CD14-positive monocyte (primary cell): Measurements from ENCODE around the gene SGCA. TPM values are rescaled to one million over a fixed set of nuclear protein-coding genes. Genes with fewer than 3 reads are reported as not detected.

Experiments used
- DNase-seq, 3 donors: peaks; one replicate each; pipeline ENCODE4 v3.0.0-alpha.2; 2011 to 2022
- H2AFZ ChIP-seq: 2 replicates; pipeline ENCODE4 v1.6.0; 2012; ENCODE audit warnings: mild to moderate bottlenecking, low read depth, low read length, inconsistent platforms; ENCODE audit not compliant: insufficient read depth, poor library complexity, severe bottlenecking
- H3K27ac ChIP-seq, 2 donors: 1 replicate in 1 of 2; 2 replicates in 1 of 2; pipeline ENCODE4 v1.5.1; 2012 to 2013; ENCODE audit warnings: low read length in 2 of 2, control low read depth in 1 of 2, inconsistent platforms in 1 of 2, low read depth in 1 of 2, mild to moderate bottlenecking in 1 of 2
- H3K27me3 ChIP-seq, 2 donors: one replicate each; pipeline versions ENCODE4 v1.6.0 to v1.6.1; 2011 to 2013; ENCODE audit warnings: low read length in 2 of 2; ENCODE audit not compliant: control insufficient read depth in 2 of 2, insufficient read depth in 2 of 2
- H3K36me3 ChIP-seq, 2 donors: replicated peaks in 1 of 2; 1 replicate in 1 of 2; 2 replicates in 1 of 2; pipeline versions ENCODE4 v1.5.1 to v1.6.1; 2012 to 2013; ENCODE audit warnings: low read length in 2 of 2, control low read depth in 1 of 2, inconsistent platforms in 1 of 2, mild to moderate bottlenecking in 1 of 2; ENCODE audit not compliant: insufficient read depth in 2 of 2, control insufficient read depth in 1 of 2
- H3K4me1 ChIP-seq, 2 donors: 1 replicate in 1 of 2; 2 replicates in 1 of 2; pipeline versions ENCODE4 v1.5.1 to v1.6.1; 2012 to 2013; ENCODE audit warnings: low read length in 2 of 2, control low read depth in 1 of 2, inconsistent platforms in 1 of 2, mild to moderate bottlenecking in 1 of 2, moderate library complexity in 1 of 2; ENCODE audit not compliant: insufficient read depth in 2 of 2, control insufficient read depth in 1 of 2
- H3K4me2 ChIP-seq: replicated peaks from 2 replicates; pipeline ENCODE3; 2012; ENCODE audit warnings: low read length, moderate library complexity, mild to moderate bottlenecking; ENCODE audit not compliant: poor library complexity, severe bottlenecking; ENCODE audit errors: extremely low read depth
- H3K4me3 ChIP-seq, 3 experiments: fragments of 200-600 bp in 1 of 3; sonication (generic) in 1 of 3; replicated peaks in 1 of 3; 1 replicate in 2 of 3; 2 replicates in 1 of 3; pipeline ENCODE4 v1.5.1; 2011 to 2013; ENCODE audit warnings: low read length in 3 of 3, mild to moderate bottlenecking in 3 of 3, control low read depth in 2 of 3, low read depth in 2 of 3, inconsistent platforms in 1 of 3, moderate library complexity in 1 of 3
- H3K79me2 ChIP-seq: 2 replicates; pipeline ENCODE4 v1.6.0; 2012; ENCODE audit warnings: mild to moderate bottlenecking, control low read depth, inconsistent platforms, low read length, moderate library complexity; ENCODE audit not compliant: insufficient read depth
- H3K9ac ChIP-seq: 2 replicates; pipeline ENCODE4 v1.6.0; 2017; ENCODE audit warnings: low read length, mild to moderate bottlenecking; ENCODE audit not compliant: insufficient read depth, poor library complexity, severe bottlenecking
- H3K9me3 ChIP-seq, 2 donors: replicated peaks in 1 of 2; 1 replicate in 1 of 2; 2 replicates in 1 of 2; pipeline versions ENCODE4 v1.5.1 to v1.6.1; 2012 to 2013; ENCODE audit warnings: low read length in 2 of 2, control low read depth in 1 of 2; ENCODE audit not compliant: control insufficient read depth in 1 of 2, insufficient read depth in 1 of 2
- H4K20me1 ChIP-seq: 2 replicates; pipeline ENCODE4 v1.6.0; 2012; ENCODE audit warnings: mild to moderate bottlenecking, low read length, control low read depth, moderate library complexity; ENCODE audit not compliant: insufficient read depth
- H3K27ac Mint-ChIP-seq, 7 donors: one replicate each; pipeline ENCODE4 v1.8.0; 2020; ENCODE audit warnings: mild to moderate bottlenecking in 7 of 7, mixed read lengths in 7 of 7, moderate library complexity in 6 of 7, inconsistent platforms in 2 of 7
- H3K27me3 Mint-ChIP-seq, 3 donors: one replicate each; pipeline ENCODE4 v1.8.0; 2021 to 2022; ENCODE audit warnings: low read depth in 3 of 3, mild to moderate bottlenecking in 3 of 3, mixed read lengths in 3 of 3, moderate library complexity in 3 of 3, inconsistent platforms in 1 of 3
- H3K36me3 Mint-ChIP-seq, 2 donors: one replicate each; pipeline ENCODE4 v1.8.0; 2020; ENCODE audit warnings: mixed read lengths in 2 of 2, inconsistent platforms in 1 of 2, mild to moderate bottlenecking in 1 of 2
- H3K4me1 Mint-ChIP-seq: one replicate; pipeline ENCODE4 v1.8.0; 2020; ENCODE audit warnings: mild to moderate bottlenecking, mixed read lengths
- H3K4me3 Mint-ChIP-seq, 2 donors: one replicate each; pipeline ENCODE4 v1.8.0; 2020; ENCODE audit warnings: mild to moderate bottlenecking in 2 of 2, mixed read lengths in 2 of 2, moderate library complexity in 1 of 2
- H3K9me3 Mint-ChIP-seq, 7 donors: one replicate each; pipeline ENCODE4 v1.8.0; 2020 to 2022; ENCODE audit warnings: mixed read lengths in 7 of 7, mild to moderate bottlenecking in 6 of 7, moderate library complexity in 6 of 7, inconsistent platforms in 2 of 7
- CTCF ChIP-seq: fragments of 200-600 bp; IDR thresholded peaks from one replicate; pipeline ENCODE4 v1.8.0; 2022; ENCODE audit warnings: antibody characterized with exemption, mild to moderate bottlenecking
- WGBS: methylation state at CpG from one replicate; pipeline ENCODE4 v1.1.5; 2013; ENCODE audit warnings: missing lambda C conversion rate; ENCODE audit not compliant: insufficient coverage; 5-methylcytosine and 5-hydroxymethylcytosine counted together
- intact Hi-C, 2 donors: fragments of 100-400 bp; cut with micrococcal nuclease; formaldehyde crosslinking; loops; one replicate each; pipeline versions ENCODE4 v1.15.0 to v1.15.1; 2023
- polyA plus RNA-seq, 3 donors: library from polyadenylated mRNA; depleted of rRNA in 1 of 3; unstranded in 2 of 3; stranded (reverse) in 1 of 3; fragments of 300-500 nt in 2 of 3; fragments of >200 nt in 1 of 3; fragmentation: Illumina TruSeq in 2 of 3; gene quantifications; 1 replicate in 2 of 3; 2 replicates in 1 of 3; pipeline ENCODE4 v1.2.3, GENCODE V29; 2012 to 2021

The SGCA gene
- polyA plus RNA-seq, 3 donors = 0.27 to 0.89 (median 0.53) TPM

- peaks cover 19% of the 10 kb centered on the region for H3K4me1 Mint-ChIP-seq
- no peak within 1 kb of the TSS for H3K27ac ChIP-seq
- H3K27ac Mint-ChIP-seq = peak within 1 kb of the TSS in 4 of 7 donors; percentile 62 to 79 (median 70)
- WGBS = 8% methylated on average over 29 of the region's 34 CpGs
- H3K9me3 ChIP-seq = peaks cover 0 to 4% of the 10 kb centered on the region in 2 donors
- H3K4me3 Mint-ChIP-seq = peak within 1 kb of the TSS; percentile 77 to 90
- peaks cover 18 to 56% of the 10 kb centered on the region in 2 donors for H3K27me3 ChIP-seq
- intact Hi-C loops = loop anchor here in 1 of 2 donors (2.0 kb wide), 1 partner anchor 69 kb away; no protein-coding TSS in a partner anchor
- H3K4me1 ChIP-seq = peaks cover 17 to 20% of the 10 kb centered on the region in 2 donors
- no peaks in the 10 kb centered on the region for H4K20me1 ChIP-seq
- no peaks in the 10 kb centered on the region for H3K36me3 ChIP-seq
- H3K9ac ChIP-seq = peak within 1 kb of the TSS; percentile 48
- no peak for TF ChIP-seq CTCF
- peaks cover 5 to 8% of the 10 kb centered on the region in 2 donors for H3K36me3 Mint-ChIP-seq
- H3K79me2 ChIP-seq = no peaks in the 10 kb centered on the region
- H3K9me3 Mint-ChIP-seq = peaks cover 0 to 14% (median 6%) of the 10 kb centered on the region in 7 donors
- peaks cover 62 to 89% (median 70%) of the 10 kb centered on the region in 3 donors for H3K27me3 Mint-ChIP-seq
- peak within 1 kb of the TSS; percentile 83 for H2AFZ ChIP-seq
- H3K4me3 ChIP-seq = peak within 1 kb of the TSS; percentile 7 to 77 (median 43)
- peak within 1 kb of the TSS; percentile 82 for H3K4me2 ChIP-seq
- DNase-seq = no peak
These were observed 35.6 kb downstream of the SGCA start, which contains the start of gene COL1A1 for GRCh38 chr17:50201276-50201854. COL1A1 (minus strand) TSS chr17:50201631; CDS start chr17:50201513, 118 bp downstream.

- Histone ChIP-seq H3K27me3 (peaks cover 18 to 51% of the 10 kb centered on the region in 2 donors), H3K79me2 (no peaks in the 10 kb centered on the region), H3K4me2 (no peak overlapping the region), H3K27ac (no peak overlapping the region), H3K4me1 (peaks cover 17 to 24% of the 10 kb centered on the region in 2 donors), H3K9me3 (peaks cover 0 to 4% of the 10 kb centered on the region in 2 donors), H4K20me1 (no peaks in the 10 kb centered on the region), H3K36me3 (no peaks in the 10 kb centered on the region), H3K9ac (no peak overlapping the region), H2AFZ (no peak overlapping the region), H3K4me3 (no peak overlapping the region)
- WGBS = 83% methylated on average over 3 of the region's 14 CpGs
- DNase-seq = no peak
- TF ChIP-seq CTCF = no peak
- Mint-ChIP-seq H3K36me3 (peaks cover 5 to 8% of the 10 kb centered on the region in 2 donors), H3K4me1 (peaks cover 24% of the 10 kb centered on the region), H3K9me3 (peaks cover 0 to 14% (median 6%) of the 10 kb centered on the region in 7 donors), H3K27ac (no peak overlapping the region), H3K4me3 (peak overlapping the region in 1 of 2 donors; percentile 69), H3K27me3 (peaks cover 62 to 90% (median 77%) of the 10 kb centered on the region in 3 donors)
- intact Hi-C loops = no loop called here
These were observed 37.3 kb downstream of the SGCA start for GRCh38 chr17:50203086-50203485.
